GM23338 (cell line): Measurements from ENCODE around the gene GMEB2. TPM values are rescaled to one million over a fixed set of nuclear protein-coding genes. Genes with fewer than 3 reads are reported as not detected.

Experiments used
- ATAC-seq: fragments of 200-7000 bp; cut with Tn5 transposase; 3 replicates; pipeline ENCODE4 v1.9.1; 2020
- DNase-seq: peaks from one replicate; pipeline ENCODE4 v3.0.0-alpha.2; 2015; ENCODE audit warnings: low spot score
- H2AFZ ChIP-seq: fragments of 200-600 bp; sonication (generic); 2 replicates; pipeline ENCODE4 v1.8.0; 2016; ENCODE audit warnings: antibody characterized with exemption, mild to moderate bottlenecking, moderate library complexity
- H3F3A ChIP-seq: fragments of 200-600 bp; sonication (generic); replicated peaks from 2 replicates; pipeline ENCODE4 v1.8.0; 2017; ENCODE audit warnings: antibody characterized with exemption, mixed run types, low read depth
- H3K27ac ChIP-seq: fragments of 200-600 bp; sonication (generic); 2 replicates; pipeline ENCODE4 v1.6.1; 2016; ENCODE audit warnings: low read depth
- H3K27me3 ChIP-seq: fragments of 200-600 bp; sonication (generic); 2 replicates; pipeline ENCODE4 v1.8.0; 2016; ENCODE audit warnings: mild to moderate bottlenecking, mixed run types, moderate library complexity; ENCODE audit not compliant: insufficient read depth
- H3K36me3 ChIP-seq: fragments of 200-600 bp; sonication (generic); 2 replicates; pipeline ENCODE4 v1.8.0; 2016; ENCODE audit warnings: mild to moderate bottlenecking; ENCODE audit not compliant: insufficient read depth
- H3K4me1 ChIP-seq: fragments of 200-600 bp; sonication (generic); 2 replicates; pipeline ENCODE4 v1.8.0; 2016; ENCODE audit warnings: mild to moderate bottlenecking, moderate library complexity; ENCODE audit not compliant: insufficient read depth
- H3K4me2 ChIP-seq: fragments of 200-600 bp; sonication (generic); 2 replicates; pipeline ENCODE4 v1.7.1; 2017; ENCODE audit warnings: mixed run types
- H3K4me3 ChIP-seq: fragments of 200-600 bp; sonication (generic); 2 replicates; pipeline ENCODE4 v1.6.1; 2016; ENCODE audit warnings: mixed run types
- H3K79me2 ChIP-seq: fragments of 200-600 bp; sonication (generic); replicated peaks from 2 replicates; pipeline ENCODE4 v1.8.0; 2017; ENCODE audit warnings: mild to moderate bottlenecking; ENCODE audit not compliant: insufficient read depth
- H3K9me2 ChIP-seq: fragments of 200-600 bp; sonication (generic); 2 replicates; pipeline ENCODE4 v1.8.0; 2017; ENCODE audit not compliant: insufficient read depth
- H4K20me1 ChIP-seq: fragments of 200-600 bp; sonication (generic); replicated peaks from 2 replicates; pipeline ENCODE4 v1.8.0; 2017; ENCODE audit warnings: mild to moderate bottlenecking; ENCODE audit not compliant: insufficient read depth
- H3K27ac Mint-ChIP-seq: 2 replicates; pipeline ENCODE4 v1.8.0; 2020; ENCODE audit warnings: inconsistent platforms, mild to moderate bottlenecking, moderate library complexity, mixed read lengths
- H3K27me3 Mint-ChIP-seq: 3 replicates; pipeline ENCODE4 v1.8.0; 2022; ENCODE audit warnings: low read depth, mild to moderate bottlenecking, moderate library complexity, mixed read lengths, inconsistent platforms; ENCODE audit not compliant: insufficient read depth, poor library complexity
- H3K36me3 Mint-ChIP-seq: 3 replicates; pipeline ENCODE4 v1.8.0; 2021; ENCODE audit warnings: low read depth, mild to moderate bottlenecking, inconsistent platforms, moderate library complexity, mixed read lengths
- H3K4me1 Mint-ChIP-seq: 3 replicates; pipeline ENCODE4 v1.8.0; 2020; ENCODE audit warnings: mild to moderate bottlenecking, inconsistent platforms, mixed read lengths
- H3K4me3 Mint-ChIP-seq: 3 replicates; pipeline ENCODE4 v1.8.0; 2021; ENCODE audit warnings: moderate library complexity, mild to moderate bottlenecking, inconsistent platforms, mixed read lengths
- H3K9me3 Mint-ChIP-seq: 3 replicates; pipeline ENCODE4 v1.8.0; 2020; ENCODE audit warnings: moderate library complexity, mild to moderate bottlenecking, inconsistent platforms, mixed read lengths
- CREB1 ChIP-seq: fragments of 250-450 bp; sonication (Bioruptor Pico); IDR thresholded peaks from 2 replicates; pipeline ENCODE4 v1.5.0; 2020; ENCODE audit warnings: low read depth, mild to moderate bottlenecking, moderate library complexity
- CTCF ChIP-seq, 2 experiments: fragments of 200-600 bp in 1 of 2; sonication (generic) in 1 of 2; conservative IDR thresholded peaks; 2 replicates each; pipeline versions ENCODE4 v1.5.1 to v1.6.1; 2016 to 2017; ENCODE audit warnings: antibody characterized with exemption in 2 of 2, low read depth in 2 of 2, mild to moderate bottlenecking in 2 of 2, moderate library complexity in 1 of 2
- ETS1 ChIP-seq: IDR thresholded peaks from 2 replicates; pipeline ENCODE4 v1.6.1; 2016; ENCODE audit warnings: antibody characterized with exemption
- EZH2 ChIP-seq: fragments of 200-600 bp; sonication (generic); IDR thresholded peaks from one replicate; pipeline ENCODE4 v1.8.0; 2017; ENCODE audit warnings: antibody characterized with exemption, mild to moderate bottlenecking, low read depth; ENCODE audit not compliant: unreplicated experiment
- EZH2phosphoT487 ChIP-seq: fragments of 200-600 bp; sonication (generic); IDR thresholded peaks from one replicate; pipeline ENCODE4 v1.8.1; 2018; ENCODE audit warnings: antibody characterized with exemption; ENCODE audit not compliant: unreplicated experiment
- JUNB ChIP-seq: IDR thresholded peaks from one replicate; pipeline ENCODE4 v1.6.1; 2016; ENCODE audit warnings: antibody characterized with exemption; ENCODE audit not compliant: unreplicated experiment
- NANOG ChIP-seq: IDR thresholded peaks from 2 replicates; pipeline ENCODE4 v1.6.1; 2016; ENCODE audit warnings: antibody characterized with exemption, borderline replicate concordance
- POLR2AphosphoS5 ChIP-seq: IDR thresholded peaks from 2 replicates; pipeline ENCODE4 v1.6.1; 2016; ENCODE audit warnings: antibody characterized with exemption, low read depth
- REST ChIP-seq: IDR thresholded peaks from one replicate; pipeline ENCODE4 v1.6.1; 2018; ENCODE audit warnings: antibody characterized with exemption; ENCODE audit not compliant: unreplicated experiment
- STAT1 ChIP-seq: IDR thresholded peaks from one replicate; pipeline ENCODE4 v1.6.1; 2016; ENCODE audit warnings: antibody characterized with exemption; ENCODE audit not compliant: unreplicated experiment
- ZNF114 ChIP-seq: fragments of 250-450 bp; sonication (Bioruptor Pico); IDR thresholded peaks from 2 replicates; pipeline ENCODE4 v1.5.0; 2020; ENCODE audit warnings: mild to moderate bottlenecking, moderate library complexity
- ZNF331 ChIP-seq: fragments of 250-450 bp; sonication (Bioruptor Pico); IDR thresholded peaks from 2 replicates; pipeline ENCODE4 v1.5.0; 2020; ENCODE audit warnings: low read depth, mild to moderate bottlenecking, moderate library complexity
- ZNF462 ChIP-seq: fragments of 250-450 bp; sonication (Bioruptor Pico); IDR thresholded peaks from 2 replicates; pipeline ENCODE4 v1.5.0; 2020; ENCODE audit warnings: mild to moderate bottlenecking, moderate library complexity
- polyA plus RNA-seq: library from polyadenylated mRNA; unstranded; fragments of >200 nt; fragmentation: Nextera tagmentation; extraction: Ambion mirVana; gene quantifications from 2 replicates; pipeline ENCODE4 v1.2.1, GENCODE V29; 2016
- total RNA-seq: library from RNA; depleted of rRNA; stranded (reverse); fragments of >200 nt; shearing (Covaris generic); gene quantifications from 2 replicates; pipeline ENCODE4 v1.2.3, GENCODE V29; 2014

GMEB2 gene
- total and polyA plus RNA-seq, 2 experiments from 2014 or later: 4.4 to 20.6 TPM

- Histone ChIP-seq H3K9me2 (no peaks in the 10 kb centered on the region), H3K4me2 (peak overlapping the region; percentile 89), H3K79me2 (no peaks in the 10 kb centered on the region), H3K27ac (peak overlapping the region; percentile 84), H3K4me3 (peak overlapping the region; percentile 79), H3F3A (peaks cover 9% of the 10 kb centered on the region; the same call in 1 of the 2 replicates), H3K4me1 (peaks cover 7% of the 10 kb centered on the region; the same call in 1 of the 2 replicates), H4K20me1 (no peaks in the 10 kb centered on the region; the same call in 1 of the 2 replicates), H2AFZ (no peak overlapping the region), H3K36me3 (no peaks in the 10 kb centered on the region), H3K27me3 (no peaks in the 10 kb centered on the region)
- H3K4me3 Mint-ChIP-seq: peak overlapping the region; percentile 80
- peaks cover 3% of the 10 kb centered on the region; the same call in 2 of the 3 replicates for H3K36me3 Mint-ChIP-seq
- no peaks in the 10 kb centered on the region for H3K9me3 Mint-ChIP-seq
- peak overlapping the region; percentile 80; the same call in 1 of the 2 replicates for H3K27ac Mint-ChIP-seq
- ATAC-seq (peak; percentile 51), DNase-seq (peak; percentile 69)
- TF ChIP-seq ZNF331 (CRISPR knock-in tag) (no peak), ETS1 (no peak), REST (no peak), CREB1 (CRISPR knock-in tag) (no peak), NANOG (no peak), CTCF (conservative IDR thresholded peaks at IDR 0.05; ENCODE audit: low read depth in 2 of 2) (no peak), EZH2phosphoT487 (no peak), JUNB (no peak), POLR2AphosphoS5 (no peak; the same call in 1 of the 2 replicates), ZNF462 (no peak), STAT1 (no peak), EZH2 (no peak), ZNF114 (no peak)
- peaks cover 14% of the 10 kb centered on the region for H3K27me3 Mint-ChIP-seq
- H3K4me1 Mint-ChIP-seq: peaks cover 11% of the 10 kb centered on the region
Measured at GRCh38 chr20:63642527-63643247, 15.8 kb upstream of the GMEB2 start.
